Esophagus muscularis mucosa (tissue), 3 donors: ENCODE results near the gene XXYLT1.

Source experiments
- EP300 ChIP-seq: sonication (generic); formaldehyde crosslinking; IDR thresholded peaks from one replicate; pipeline ENCODE4 v1.6.1; 2017; ENCODE audit warnings: antibody characterized with exemption
- TF ChIP-seq, protein P1 (sequence below), 3 experiments: fragments of 200-600 bp in 2 of 3; fragments of 450-650 bp in 1 of 3; sonication (generic) in 2 of 3; IDR thresholded peaks; one replicate each; pipeline ENCODE4 v1.5.1; 2017 to 2019; ENCODE audit warnings: antibody characterized with exemption in 3 of 3, mild to moderate bottlenecking in 2 of 3, moderate library complexity in 1 of 3

DNA sequence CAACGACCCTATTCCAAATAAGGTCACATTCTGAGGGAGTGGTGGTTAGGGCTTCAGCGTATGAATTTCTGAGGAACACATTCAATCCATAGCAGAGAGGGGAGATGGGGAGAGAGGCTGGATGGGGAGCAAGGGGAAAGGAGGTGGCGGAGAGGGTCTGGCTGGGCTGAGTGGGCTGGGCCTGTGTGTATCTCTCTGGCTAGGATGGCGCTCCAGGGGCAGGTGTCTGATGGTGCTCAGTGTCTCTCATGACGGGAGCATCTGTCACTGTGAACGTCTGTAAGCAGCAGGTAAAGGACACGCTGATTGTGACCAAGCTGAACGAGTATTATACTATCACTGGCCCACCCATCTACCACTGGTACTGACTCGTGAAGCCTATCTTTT, 159.6 kb downstream of the XXYLT1 start:
- TF ChIP-seq, protein P1, sequence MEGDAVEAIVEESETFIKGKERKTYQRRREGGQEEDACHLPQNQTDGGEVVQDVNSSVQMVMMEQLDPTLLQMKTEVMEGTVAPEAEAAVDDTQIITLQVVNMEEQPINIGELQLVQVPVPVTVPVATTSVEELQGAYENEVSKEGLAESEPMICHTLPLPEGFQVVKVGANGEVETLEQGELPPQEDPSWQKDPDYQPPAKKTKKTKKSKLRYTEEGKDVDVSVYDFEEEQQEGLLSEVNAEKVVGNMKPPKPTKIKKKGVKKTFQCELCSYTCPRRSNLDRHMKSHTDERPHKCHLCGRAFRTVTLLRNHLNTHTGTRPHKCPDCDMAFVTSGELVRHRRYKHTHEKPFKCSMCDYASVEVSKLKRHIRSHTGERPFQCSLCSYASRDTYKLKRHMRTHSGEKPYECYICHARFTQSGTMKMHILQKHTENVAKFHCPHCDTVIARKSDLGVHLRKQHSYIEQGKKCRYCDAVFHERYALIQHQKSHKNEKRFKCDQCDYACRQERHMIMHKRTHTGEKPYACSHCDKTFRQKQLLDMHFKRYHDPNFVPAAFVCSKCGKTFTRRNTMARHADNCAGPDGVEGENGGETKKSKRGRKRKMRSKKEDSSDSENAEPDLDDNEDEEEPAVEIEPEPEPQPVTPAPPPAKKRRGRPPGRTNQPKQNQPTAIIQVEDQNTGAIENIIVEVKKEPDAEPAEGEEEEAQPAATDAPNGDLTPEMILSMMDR (IDR thresholded peaks at IDR 0.05) = no peak
- no peak for TF ChIP-seq EP300
